OCI-LY3 (cell line): ENCODE results near the gene RAB39B.

ENCODE experiments used
- H2AFZ ChIP-seq: fragments of 200-600, 300-600 bp; shearing (Covaris generic); 2 replicates; pipeline ENCODE4 v1.6.0; 2014; ENCODE audit warnings: antibody characterized with exemption, low read depth, low read length
- H3K27ac ChIP-seq: fragments of 200-600, 300-600 bp; sonication (generic); 2 replicates; pipeline ENCODE4 v1.5.1; 2014; ENCODE audit warnings: mild to moderate bottlenecking, low read length, moderate library complexity, mixed read lengths
- H3K27me3 ChIP-seq: fragments of 200-600, 300-600 bp; sonication (generic); 2 replicates; pipeline ENCODE4 v1.6.1; 2014; ENCODE audit warnings: low read depth, low read length, mixed read lengths
- H3K36me3 ChIP-seq: fragments of 200-600, 300-600 bp; sonication (generic); replicated peaks from 2 replicates; pipeline ENCODE3; 2014; ENCODE audit warnings: low read depth, low read length, mixed read lengths
- H3K4me1 ChIP-seq: fragments of 300-600, 200-600 bp; sonication (generic); 2 replicates; pipeline ENCODE4 v1.6.1; 2014; ENCODE audit warnings: low read length, mixed read lengths
- H3K4me2 ChIP-seq: fragments of 200-600, 300-600 bp; sonication (generic); 2 replicates; pipeline ENCODE4 v1.6.1; 2014; ENCODE audit warnings: low read length, mixed read lengths
- H3K4me3 ChIP-seq: fragments of 300-600, 200-600 bp; sonication (generic); 2 replicates; pipeline ENCODE4 v1.5.1; 2014; ENCODE audit warnings: antibody characterized with exemption, mild to moderate bottlenecking, low read length, moderate library complexity
- H3K79me2 ChIP-seq: fragments of 300-600, 200-600 bp; shearing (Covaris generic); 2 replicates; pipeline ENCODE4 v1.6.1; 2014; ENCODE audit warnings: mild to moderate bottlenecking, low read length, mixed read lengths
- H3K9ac ChIP-seq: fragments of 300-600, 200-600 bp; shearing (Covaris generic); 2 replicates; pipeline ENCODE4 v1.6.0; 2014; ENCODE audit warnings: mild to moderate bottlenecking, low read length, moderate library complexity
- H3K9me3 ChIP-seq: fragments of 200-600, 300-600 bp; shearing (Covaris generic); 2 replicates; pipeline ENCODE4 v1.6.1; 2014; ENCODE audit warnings: low read length, mixed read lengths; ENCODE audit not compliant: insufficient read depth
- H4K20me1 ChIP-seq: fragments of 200-600, 300-600 bp; sonication (generic); 2 replicates; pipeline ENCODE4 v1.6.1; 2016; ENCODE audit warnings: low read length, mixed read lengths; ENCODE audit not compliant: insufficient read depth
- EZH2phosphoT487 ChIP-seq: fragments of 200-600 bp; shearing (Covaris generic); IDR thresholded peaks from 2 replicates; pipeline ENCODE4 v1.6.1; 2018; ENCODE audit warnings: antibody characterized with exemption, mixed run types, low read depth
- TF ChIP-seq, protein P1 (sequence below): fragments of 200-600, 300-600 bp; sonication (generic); IDR thresholded peaks from 2 replicates; pipeline ENCODE4 v1.5.1; 2014; ENCODE audit warnings: antibody characterized with exemption, low read length, low read depth

Gene RAB39B

DNA sequence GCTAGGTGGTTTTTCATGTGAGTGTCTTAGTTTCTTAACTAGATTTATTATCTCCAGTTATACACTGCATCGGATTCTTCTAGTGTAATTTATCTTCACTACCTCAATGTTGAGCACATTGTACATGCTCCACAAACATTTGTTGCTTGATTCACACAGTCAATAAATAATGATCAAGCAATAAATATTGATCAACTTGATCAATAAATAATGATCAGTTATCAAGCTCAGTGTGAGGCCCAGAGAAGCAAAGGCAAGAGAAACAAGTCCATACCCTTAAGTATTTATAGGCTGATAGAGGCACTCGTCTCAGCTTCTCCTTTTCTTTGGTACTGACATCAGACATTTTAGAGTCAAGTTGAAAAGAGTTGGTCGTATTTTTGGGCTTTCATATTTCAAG, 53.1 kb downstream of the RAB39B start:
- Histone ChIP-seq H3K9ac (no peak overlapping the region), H4K20me1 (no peaks in the 10 kb centered on the region), H2AFZ (no peak overlapping the region), H3K36me3 (no peaks in the 10 kb centered on the region), H3K4me1 (peaks cover 6% of the 10 kb centered on the region), H3K9me3 (no peaks in the 10 kb centered on the region), H3K79me2 (no peaks in the 10 kb centered on the region), H3K27me3 (no peaks in the 10 kb centered on the region), H3K27ac (no peak overlapping the region), H3K4me3 (no peak overlapping the region), H3K4me2 (no peak overlapping the region)
- TF ChIP-seq EZH2phosphoT487: no peak
- TF ChIP-seq, protein P1, sequence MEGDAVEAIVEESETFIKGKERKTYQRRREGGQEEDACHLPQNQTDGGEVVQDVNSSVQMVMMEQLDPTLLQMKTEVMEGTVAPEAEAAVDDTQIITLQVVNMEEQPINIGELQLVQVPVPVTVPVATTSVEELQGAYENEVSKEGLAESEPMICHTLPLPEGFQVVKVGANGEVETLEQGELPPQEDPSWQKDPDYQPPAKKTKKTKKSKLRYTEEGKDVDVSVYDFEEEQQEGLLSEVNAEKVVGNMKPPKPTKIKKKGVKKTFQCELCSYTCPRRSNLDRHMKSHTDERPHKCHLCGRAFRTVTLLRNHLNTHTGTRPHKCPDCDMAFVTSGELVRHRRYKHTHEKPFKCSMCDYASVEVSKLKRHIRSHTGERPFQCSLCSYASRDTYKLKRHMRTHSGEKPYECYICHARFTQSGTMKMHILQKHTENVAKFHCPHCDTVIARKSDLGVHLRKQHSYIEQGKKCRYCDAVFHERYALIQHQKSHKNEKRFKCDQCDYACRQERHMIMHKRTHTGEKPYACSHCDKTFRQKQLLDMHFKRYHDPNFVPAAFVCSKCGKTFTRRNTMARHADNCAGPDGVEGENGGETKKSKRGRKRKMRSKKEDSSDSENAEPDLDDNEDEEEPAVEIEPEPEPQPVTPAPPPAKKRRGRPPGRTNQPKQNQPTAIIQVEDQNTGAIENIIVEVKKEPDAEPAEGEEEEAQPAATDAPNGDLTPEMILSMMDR: no peak
